Tibial nerve (tissue), 4 donors: ENCODE measurements around the gene FOXO3B.
"Not testable (repeated sequence)": the region's sequence is repeated elsewhere in the genome, so short reads cannot be mapped to it uniquely, and the experiment has no call there.

Experiments used
- CTCF ChIP-seq, 5 experiments: fragments of 200-600 bp in 3 of 5; fragments of 450-650 bp in 2 of 5; sonication (generic) in 3 of 5; IDR thresholded peaks; one replicate each; pipeline ENCODE4 v1.5.1; 2016 to 2019; ENCODE audit warnings: antibody characterized with exemption in 5 of 5, mild to moderate bottlenecking in 3 of 5, moderate library complexity in 2 of 5
- EP300 ChIP-seq, 2 donors: sonication (generic); formaldehyde crosslinking; IDR thresholded peaks; one replicate each; pipeline ENCODE4 v1.6.1; 2017; ENCODE audit warnings: antibody characterized with exemption in 2 of 2, mild to moderate bottlenecking in 1 of 2
- POLR2A ChIP-seq, 2 donors: fragments of 450-650 bp; IDR thresholded peaks; one replicate each; pipeline ENCODE4 v1.6.1; 2017; ENCODE audit warnings: antibody characterized with exemption in 2 of 2, mild to moderate bottlenecking in 2 of 2, moderate library complexity in 2 of 2

GRCh38 chr17:18721775-18722547 is 39.8 kb upstream of the FOXO3B start:
- not testable (repeated sequence) for TF ChIP-seq CTCF, POLR2A, EP300 (IDR thresholded peaks at IDR 0.05)
